Raji (cell line): ENCODE measurements around the gene CFAP46.

Experiments used
- POLR2A ChIP-seq: IDR thresholded peaks from 2 replicates; pipeline ENCODE4 v1.6.1; 2011; ENCODE audit warnings: low read depth, low read length, control low read depth; ENCODE audit not compliant: insufficient read depth

The CFAP46 gene

GRCh38 chr10:132880128-132880981 is 62.0 kb downstream of the CFAP46 start:
- TF ChIP-seq POLR2A: no peak

DNA sequence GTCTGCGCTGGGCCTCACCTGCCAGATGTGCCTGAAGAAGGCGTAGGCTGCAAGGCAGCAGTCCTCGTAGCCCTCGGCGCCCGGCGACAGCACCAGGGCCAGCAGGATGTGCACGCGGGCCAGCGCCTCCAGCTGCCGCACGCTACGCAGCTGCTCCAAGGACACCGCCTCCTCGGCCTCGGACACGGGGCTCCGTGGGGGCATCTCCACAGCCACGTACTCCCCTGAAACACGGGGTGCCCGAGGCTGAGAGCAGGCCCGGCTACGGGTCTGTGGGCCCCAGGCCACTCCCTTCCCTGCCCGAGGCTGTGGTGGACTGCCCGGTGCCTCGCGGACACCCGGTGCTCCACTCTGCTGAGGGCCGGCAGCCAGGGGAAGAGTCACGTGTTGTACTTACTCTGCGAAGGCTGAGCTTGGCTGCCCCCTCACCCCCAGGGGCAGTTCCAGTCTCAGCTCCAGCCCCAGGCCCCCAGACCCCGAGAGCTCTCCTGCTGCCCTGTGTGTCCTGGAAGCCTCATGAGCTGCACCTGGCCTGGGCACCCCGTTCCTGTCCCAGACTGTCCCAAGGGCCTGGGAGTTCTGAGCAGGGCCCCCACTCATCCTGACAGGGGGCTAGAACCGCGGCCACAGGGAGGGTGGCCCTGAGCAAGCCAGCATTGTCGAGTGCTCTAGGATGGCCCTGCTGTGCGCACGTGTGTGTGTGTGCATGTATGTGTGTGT is 62.8 kb downstream of the CFAP46 start:
- no peak for TF ChIP-seq POLR2A

GRCh38 chr10:132878730-132879407 is 63.5 kb downstream of the CFAP46 start:
- no peak for TF ChIP-seq POLR2A

GRCh38 chr10:132878091-132878729 is 64.2 kb downstream of the CFAP46 start:
- no peak for TF ChIP-seq POLR2A

- TF ChIP-seq POLR2A: no peak
Observed at GRCh38 chr10:132877473-132877872, 64.9 kb downstream of the CFAP46 start.

- TF ChIP-seq POLR2A: no peak
Observed at GRCh38 chr10:132876993-132877431, 65.4 kb downstream of the CFAP46 start.

GRCh38 chr10:132876131-132876860 is 66.1 kb downstream of the CFAP46 start:
- TF ChIP-seq POLR2A: no peak

DNA sequence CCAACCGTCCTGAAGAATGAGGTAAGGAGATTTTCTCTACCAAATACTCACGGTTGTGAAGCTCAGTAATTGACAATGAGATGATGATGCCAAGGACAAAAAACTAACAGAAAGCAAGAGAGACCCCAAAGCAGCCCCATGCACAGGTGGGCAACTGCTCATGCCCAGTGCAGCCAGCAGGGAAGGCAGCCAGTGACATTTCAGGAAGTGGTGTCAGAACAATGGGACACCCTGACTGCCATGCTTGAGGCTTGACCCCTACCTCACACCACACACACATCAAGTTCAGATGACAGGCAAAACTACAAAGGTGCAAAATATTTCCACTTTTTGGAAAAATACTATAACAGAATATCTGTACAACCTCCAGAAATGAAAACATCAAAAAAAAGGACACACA is 66.9 kb downstream of the CFAP46 start:
- no peak for TF ChIP-seq POLR2A

GRCh38 chr10:132873395-132873794 is 69.0 kb downstream of the CFAP46 start:
- TF ChIP-seq POLR2A: no peak

GRCh38 chr10:132872658-132873057 is 69.7 kb downstream of the CFAP46 start:
- no peak for TF ChIP-seq POLR2A

DNA sequence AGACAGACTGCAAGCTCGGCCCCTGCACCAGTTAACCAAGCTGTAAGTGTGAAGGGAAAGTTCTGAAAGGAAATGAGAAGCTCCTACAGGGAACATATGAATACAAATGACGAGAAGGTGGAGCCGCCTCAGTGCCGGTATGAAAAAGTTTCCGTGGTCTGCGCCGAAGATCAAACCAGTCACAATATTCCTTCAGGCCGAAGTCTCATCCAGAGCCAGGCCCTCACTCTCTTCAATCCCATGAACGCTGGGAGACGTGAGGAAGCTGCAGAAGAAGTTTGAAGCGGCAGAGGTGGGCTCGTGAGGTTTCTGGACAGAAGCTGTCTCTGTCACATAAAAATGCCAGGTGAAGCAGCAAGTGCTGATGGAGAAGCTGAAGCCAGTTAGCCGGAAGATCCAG is 71.9 kb downstream of the CFAP46 start:
- TF ChIP-seq POLR2A: no peak

DNA sequence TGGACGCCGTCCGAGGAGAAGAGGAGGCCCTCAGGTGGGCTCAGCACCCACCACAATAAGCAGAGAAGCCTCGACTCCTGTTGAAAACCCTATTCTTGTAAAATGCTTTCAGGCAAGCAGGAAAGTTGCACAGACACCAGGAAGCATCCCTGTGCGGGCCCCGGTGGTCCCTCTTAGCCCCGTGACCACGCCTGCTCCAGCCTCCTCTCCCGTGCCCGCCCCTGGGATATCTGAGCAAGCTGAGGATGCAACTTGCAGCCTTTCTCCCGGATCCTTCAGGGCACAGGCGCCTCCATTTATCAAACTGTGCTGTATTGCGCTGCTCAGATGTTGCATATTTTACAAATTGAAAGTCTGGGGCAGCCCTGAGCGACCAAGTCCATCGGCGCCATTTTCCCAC is 72.7 kb downstream of the CFAP46 start:
- no peak for TF ChIP-seq POLR2A

- no peak for TF ChIP-seq POLR2A
Observed at GRCh38 chr10:132868995-132869394, 73.4 kb downstream of the CFAP46 start.

GRCh38 chr10:132867801-132868644 is 74.3 kb downstream of the CFAP46 start:
- no peak for TF ChIP-seq POLR2A
